Measurements from ENCODE around the gene CHTF18.

CHTF18 gene

GRCh38 chr16:766820-767640 is 21.4 kb upstream of the CHTF18 start:
- WGBS (ENCODE audit: insufficient coverage, insufficient read length), result no CpG with 5 or more reads among the region's 48 CpGs
- no peaks in the 10 kb centered on the region for H3K27me3 ChIP-seq (ENCODE audit: control insufficient read depth, insufficient read depth, low read length)
- H3K9me3 ChIP-seq (ENCODE audit: control insufficient read depth, insufficient read depth, low read length), result no peaks in the 10 kb centered on the region
- no peak overlapping the region for H3K27ac ChIP-seq (ENCODE audit: low read length)
- no peaks in the 10 kb centered on the region; the same call in 1 of the 2 replicates for H3K4me1 ChIP-seq (ENCODE audit: control insufficient read depth, insufficient read depth, low read length)
- no peak for DNase-seq (ENCODE audit: low read depth, low spot score)
- no peaks in the 10 kb centered on the region for H3K36me3 ChIP-seq (ENCODE audit: control insufficient read depth, insufficient read depth, low read length)
- H3K4me3 ChIP-seq (ENCODE audit: low read length), result no peak overlapping the region

GRCh38 chr16:767743-768235 is 20.6 kb upstream of the CHTF18 start:
- no peak for DNase-seq (ENCODE audit: low read depth, low spot score)
- WGBS (ENCODE audit: insufficient coverage, insufficient read length), result no CpG with 5 or more reads among the region's 38 CpGs
- H3K4me1 ChIP-seq (ENCODE audit: control insufficient read depth, insufficient read depth, low read length), result no peaks in the 10 kb centered on the region; the same call in 1 of the 2 replicates
- H3K27ac ChIP-seq (ENCODE audit: low read length), result no peak overlapping the region
- no peaks in the 10 kb centered on the region for H3K27me3 ChIP-seq (ENCODE audit: control insufficient read depth, insufficient read depth, low read length)
- no peaks in the 10 kb centered on the region for H3K9me3 ChIP-seq (ENCODE audit: control insufficient read depth, insufficient read depth, low read length)
- H3K4me3 ChIP-seq (ENCODE audit: low read length), result no peak overlapping the region
- H3K36me3 ChIP-seq (ENCODE audit: control insufficient read depth, insufficient read depth, low read length), result no peaks in the 10 kb centered on the region

GRCh38 chr16:768428-768827 is 20.0 kb upstream of the CHTF18 start:
- no peak overlapping the region for H3K4me3 ChIP-seq (ENCODE audit: low read length)
- H3K9me3 ChIP-seq (ENCODE audit: control insufficient read depth, insufficient read depth, low read length), result no peaks in the 10 kb centered on the region
- no peaks in the 10 kb centered on the region for H3K27me3 ChIP-seq (ENCODE audit: control insufficient read depth, insufficient read depth, low read length)
- H3K36me3 ChIP-seq (ENCODE audit: control insufficient read depth, insufficient read depth, low read length), result no peaks in the 10 kb centered on the region
- H3K27ac ChIP-seq (ENCODE audit: low read length), result no peak overlapping the region
- DNase-seq (ENCODE audit: low read depth, low spot score), result no peak
- no CpG with 5 or more reads among the region's 21 CpGs for WGBS (ENCODE audit: insufficient coverage, insufficient read length)
- H3K4me1 ChIP-seq (ENCODE audit: control insufficient read depth, insufficient read depth, low read length), result no peaks in the 10 kb centered on the region; the same call in 1 of the 2 replicates

DNA sequence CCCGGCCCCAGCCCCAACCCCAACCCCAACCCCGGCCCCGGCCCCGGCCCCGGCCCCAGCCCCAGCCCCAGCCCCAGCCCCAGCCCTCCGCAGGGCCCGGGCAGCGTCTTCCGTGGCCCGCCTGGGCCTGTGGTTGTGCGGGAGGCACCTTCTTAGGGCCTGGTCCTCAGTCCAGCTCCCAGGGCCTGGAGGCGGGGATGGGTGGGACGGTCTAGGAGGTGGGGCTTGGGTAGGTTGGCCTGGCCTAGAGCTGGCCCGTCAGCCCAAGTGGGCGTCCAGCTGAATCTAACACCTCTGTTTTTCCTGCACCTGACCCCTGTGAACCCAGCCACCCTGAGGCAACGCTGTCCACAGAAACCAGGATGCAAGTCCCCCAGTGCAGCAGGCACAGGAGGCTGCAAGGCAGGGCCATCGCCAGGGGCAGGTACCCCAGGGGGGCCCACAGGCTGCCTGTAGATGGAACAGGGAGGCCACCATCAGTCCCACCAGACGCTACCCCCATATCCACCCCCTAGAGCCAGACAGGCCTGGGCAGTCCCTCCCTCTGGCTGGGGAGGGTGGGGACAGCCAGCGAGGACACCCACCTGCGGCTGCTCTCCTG is 19.1 kb upstream of the CHTF18 start:
- Histone ChIP-seq H3K36me3 (ENCODE audit: control insufficient read depth, insufficient read depth, low read length) (no peaks in the 10 kb centered on the region; the same call in 1 of the 2 replicates), H3K4me1 (ENCODE audit: control insufficient read depth, insufficient read depth, low read length) (no peaks in the 10 kb centered on the region), H3K4me3 (ENCODE audit: low read length) (no peak overlapping the region), H3K27me3 (ENCODE audit: control insufficient read depth, insufficient read depth, low read length) (no peaks in the 10 kb centered on the region), H3K9me3 (ENCODE audit: control insufficient read depth, insufficient read depth, low read length) (no peaks in the 10 kb centered on the region), H3K27ac (ENCODE audit: low read length) (no peak overlapping the region)
- WGBS (ENCODE audit: insufficient coverage, insufficient read length), result no CpG with 5 or more reads among the region's 20 CpGs
- DNase-seq (ENCODE audit: low read depth, low spot score), result no peak

DNA sequence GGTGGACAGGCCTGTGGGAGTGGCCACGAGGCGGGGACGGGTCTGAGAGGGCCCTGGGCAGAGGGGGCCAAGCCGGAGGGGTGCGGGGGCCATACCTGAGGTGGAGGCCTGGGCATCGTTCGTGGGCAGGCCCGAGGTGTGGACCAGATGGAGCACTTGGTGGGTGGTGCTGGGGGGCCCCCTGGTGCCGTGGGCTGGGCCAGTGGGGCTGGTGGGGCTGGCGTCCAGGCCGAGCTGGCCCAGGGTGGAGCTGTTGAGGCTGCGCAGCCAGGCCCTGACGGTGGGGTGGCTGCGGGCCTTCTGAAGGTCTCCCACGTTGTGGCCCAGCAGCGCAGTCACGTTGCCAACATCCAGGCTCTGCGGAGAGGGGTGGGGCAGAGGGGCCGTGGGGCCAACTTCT is 18.5 kb upstream of the CHTF18 start:
- no peak overlapping the region for H3K4me3 ChIP-seq (ENCODE audit: low read length)
- H3K27me3 ChIP-seq (ENCODE audit: control insufficient read depth, insufficient read depth, low read length), result no peaks in the 10 kb centered on the region
- H3K9me3 ChIP-seq (ENCODE audit: control insufficient read depth, insufficient read depth, low read length), result no peaks in the 10 kb centered on the region
- peaks cover 3% of the 10 kb centered on the region; the same call in 1 of the 2 replicates for H3K36me3 ChIP-seq (ENCODE audit: control insufficient read depth, insufficient read depth, low read length)
- H3K27ac ChIP-seq (ENCODE audit: low read length), result no peak overlapping the region
- no peaks in the 10 kb centered on the region; the same call in 1 of the 2 replicates for H3K4me1 ChIP-seq (ENCODE audit: control insufficient read depth, insufficient read depth, low read length)
- no CpG with 5 or more reads among the region's 19 CpGs for WGBS (ENCODE audit: insufficient coverage, insufficient read length)
- no peak for DNase-seq (ENCODE audit: low read depth, low spot score)

DNA sequence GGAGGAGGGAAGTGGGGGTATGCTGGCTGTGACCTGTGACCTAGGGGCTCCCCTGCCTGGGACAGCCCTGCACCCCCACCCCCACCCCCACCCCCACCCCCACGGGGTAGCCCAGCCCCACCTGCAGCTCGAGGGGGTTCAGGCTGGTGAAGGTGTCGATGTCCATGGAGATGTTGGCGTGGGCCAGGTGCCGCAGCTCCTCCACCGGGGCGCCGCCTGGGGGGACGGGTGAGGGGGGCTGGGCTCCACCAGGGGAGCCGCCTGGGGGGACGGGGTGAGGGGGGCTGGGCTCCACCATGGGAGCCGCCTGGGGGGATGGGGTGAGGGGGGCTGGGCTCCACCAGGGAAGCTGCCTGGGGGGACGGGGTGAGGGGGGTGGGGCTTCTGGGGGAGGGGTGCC is 18.0 kb upstream of the CHTF18 start:
- Histone ChIP-seq H3K4me3 (ENCODE audit: low read length) (no peak overlapping the region), H3K9me3 (ENCODE audit: control insufficient read depth, insufficient read depth, low read length) (no peaks in the 10 kb centered on the region), H3K27me3 (ENCODE audit: control insufficient read depth, insufficient read depth, low read length) (no peaks in the 10 kb centered on the region), H3K4me1 (ENCODE audit: control insufficient read depth, insufficient read depth, low read length) (no peaks in the 10 kb centered on the region; the same call in 1 of the 2 replicates), H3K27ac (ENCODE audit: low read length) (no peak overlapping the region), H3K36me3 (ENCODE audit: control insufficient read depth, insufficient read depth, low read length) (peaks cover 3% of the 10 kb centered on the region; the same call in 1 of the 2 replicates)
- DNase-seq (ENCODE audit: low read depth, low spot score), result no peak
- WGBS (ENCODE audit: insufficient coverage, insufficient read length), result no CpG with 5 or more reads among the region's 13 CpGs

DNA sequence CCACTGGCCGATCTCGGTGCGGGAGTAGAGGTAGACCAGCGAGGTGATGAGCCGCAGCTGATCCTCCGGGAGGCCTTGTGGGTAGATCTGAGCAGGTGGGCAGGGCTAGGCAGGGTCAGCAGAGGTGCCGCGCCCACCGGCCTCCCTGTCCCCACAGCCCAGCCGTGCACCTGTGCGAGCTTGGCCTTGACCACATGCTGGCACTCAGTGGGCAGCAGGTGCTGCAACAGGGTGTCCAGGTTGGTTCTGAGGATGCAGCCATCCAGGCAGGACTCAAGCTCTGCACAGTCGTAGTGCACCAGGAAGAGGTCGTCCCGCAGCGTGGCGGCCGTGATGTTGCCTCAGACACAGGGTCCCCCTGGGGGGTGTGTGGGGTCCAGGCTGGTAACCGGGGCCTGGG is 15.5 kb upstream of the CHTF18 start:
- Histone ChIP-seq H3K4me1 (ENCODE audit: control insufficient read depth, insufficient read depth, low read length) (no peaks in the 10 kb centered on the region; the same call in 1 of the 2 replicates), H3K9me3 (ENCODE audit: control insufficient read depth, insufficient read depth, low read length) (no peaks in the 10 kb centered on the region), H3K36me3 (ENCODE audit: control insufficient read depth, insufficient read depth, low read length) (peaks cover 3% of the 10 kb centered on the region; the same call in 1 of the 2 replicates), H3K4me3 (ENCODE audit: low read length) (no peak overlapping the region), H3K27me3 (ENCODE audit: control insufficient read depth, insufficient read depth, low read length) (no peaks in the 10 kb centered on the region), H3K27ac (ENCODE audit: low read length) (no peak overlapping the region)
- DNase-seq (ENCODE audit: low read depth, low spot score), result no peak
- no CpG with 5 or more reads among the region's 18 CpGs for WGBS (ENCODE audit: insufficient coverage, insufficient read length)

GRCh38 chr16:774086-775001 is 14.1 kb upstream of the CHTF18 start:
- no peak overlapping the region; the same call in 1 of the 2 replicates for H3K4me3 ChIP-seq (ENCODE audit: low read length)
- WGBS (ENCODE audit: insufficient coverage, insufficient read length), result no CpG with 5 or more reads among the region's 46 CpGs
- H3K27ac ChIP-seq (ENCODE audit: low read length), result no peak overlapping the region
- no peaks in the 10 kb centered on the region for H3K9me3 ChIP-seq (ENCODE audit: control insufficient read depth, insufficient read depth, low read length)
- H3K36me3 ChIP-seq (ENCODE audit: control insufficient read depth, insufficient read depth, low read length), result peaks cover 3% of the 10 kb centered on the region; the same call in 1 of the 2 replicates
- H3K4me1 ChIP-seq (ENCODE audit: control insufficient read depth, insufficient read depth, low read length), result no peaks in the 10 kb centered on the region; the same call in 1 of the 2 replicates
- H3K27me3 ChIP-seq (ENCODE audit: control insufficient read depth, insufficient read depth, low read length), result no peaks in the 10 kb centered on the region
- no peak for DNase-seq (ENCODE audit: low read depth, low spot score)

DNA sequence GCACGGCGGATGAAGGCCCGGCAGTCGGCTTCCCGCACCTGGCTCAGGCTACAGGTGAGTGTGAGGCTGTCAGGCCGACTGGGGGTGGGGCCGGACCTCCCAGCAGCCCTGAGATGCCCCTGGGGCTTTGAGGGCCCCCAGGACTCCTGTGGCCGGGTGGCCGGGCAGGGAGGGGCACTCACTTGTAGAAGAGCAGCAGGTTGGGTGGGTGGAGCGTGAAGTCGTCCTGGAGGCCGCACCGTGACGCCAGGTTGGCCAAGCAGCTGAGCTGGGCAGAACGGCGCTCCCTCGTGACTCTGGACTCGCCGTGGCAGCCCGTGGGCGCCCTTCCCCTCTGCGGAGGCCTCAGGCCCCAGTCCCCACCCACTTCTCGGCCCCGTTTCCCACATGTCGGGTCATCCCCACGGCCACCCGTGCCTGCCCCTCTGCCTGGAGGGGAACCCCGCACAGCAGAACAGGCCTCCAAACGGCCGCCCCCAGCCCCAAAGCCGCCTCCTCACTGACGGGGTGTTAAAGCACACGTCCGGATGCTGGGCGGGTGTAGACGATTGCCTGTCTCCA is 13.1 kb upstream of the CHTF18 start:
- peaks cover 3% of the 10 kb centered on the region; the same call in 1 of the 2 replicates for H3K36me3 ChIP-seq (ENCODE audit: control insufficient read depth, insufficient read depth, low read length)
- no peak overlapping the region for H3K27ac ChIP-seq (ENCODE audit: low read length)
- H3K27me3 ChIP-seq (ENCODE audit: control insufficient read depth, insufficient read depth, low read length), result no peaks in the 10 kb centered on the region
- no peak for DNase-seq (ENCODE audit: low read depth, low spot score)
- H3K9me3 ChIP-seq (ENCODE audit: control insufficient read depth, insufficient read depth, low read length), result no peaks in the 10 kb centered on the region
- H3K4me1 ChIP-seq (ENCODE audit: control insufficient read depth, insufficient read depth, low read length), result no peaks in the 10 kb centered on the region; the same call in 1 of the 2 replicates
- WGBS (ENCODE audit: insufficient coverage, insufficient read length), result no CpG with 5 or more reads among the region's 36 CpGs
- H3K4me3 ChIP-seq (ENCODE audit: low read length), result no peak overlapping the region; the same call in 1 of the 2 replicates
